ENCODE results near the gene ZMIZ1.

ZMIZ1 gene

DNA sequence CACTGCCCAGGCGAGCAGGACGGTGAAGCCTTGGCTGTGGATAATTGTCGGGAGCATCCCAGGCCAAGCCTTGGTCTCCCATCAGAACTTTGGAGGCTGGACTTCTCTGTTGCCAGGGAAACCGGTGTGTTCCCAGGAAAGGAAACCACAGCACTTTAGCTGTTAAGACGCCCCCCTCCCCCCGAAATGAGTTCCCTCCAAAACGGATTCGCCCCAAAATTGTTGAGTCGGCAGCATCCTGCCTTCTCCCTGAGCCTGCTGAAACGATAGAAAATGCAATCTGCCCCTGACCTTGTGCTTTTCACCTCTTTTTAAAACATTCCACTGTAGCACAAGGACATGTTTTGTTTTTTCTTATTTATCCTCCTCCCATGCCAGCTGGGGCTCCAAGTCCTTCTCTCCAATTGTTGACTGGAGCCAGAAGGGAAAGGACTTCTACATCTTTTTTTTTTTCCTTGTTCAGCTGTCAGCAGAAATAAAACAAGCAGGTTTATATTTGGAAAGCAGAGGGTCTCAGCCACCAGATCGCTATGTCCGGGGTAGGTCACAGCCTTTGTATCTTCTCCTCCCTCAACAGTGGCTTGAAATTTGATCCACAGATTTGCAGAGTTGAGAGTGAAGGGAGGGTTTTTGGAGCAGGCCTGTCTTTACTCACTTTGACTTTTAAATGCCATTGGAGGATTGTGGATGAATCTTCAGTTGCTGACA, 116.5 kb downstream of the ZMIZ1 start:
- no peak overlapping the region for H3K4me2 ChIP-seq (ENCODE audit: low read depth, low read length, poor library complexity, severe bottlenecking)
- peaks cover 74% of the 10 kb centered on the region; the same call in 1 of the 2 replicates for H3K36me3 ChIP-seq (ENCODE audit: insufficient read depth, low read length)
- H3K27me3 ChIP-seq (ENCODE audit: insufficient read depth, low read length, poor library complexity, severe bottlenecking) = no peaks in the 10 kb centered on the region
- peaks cover 82% of the 10 kb centered on the region; the same call in 1 of the 2 replicates for H3K79me2 ChIP-seq (ENCODE audit: insufficient read depth, low read length)
- H4K20me1 ChIP-seq (ENCODE audit: insufficient read depth, low read length, poor library complexity, severe bottlenecking) = peaks cover 11% of the 10 kb centered on the region
- H2AFZ ChIP-seq (ENCODE audit: low read length) = no peak overlapping the region
- peaks cover 22% of the 10 kb centered on the region for H3K4me1 ChIP-seq (ENCODE audit: insufficient read depth, low read length, poor library complexity, severe bottlenecking)
- H3K9me3 ChIP-seq (ENCODE audit: insufficient read depth, low read depth, low read length) = no peaks in the 10 kb centered on the region
- TF ChIP-seq, protein P1, sequence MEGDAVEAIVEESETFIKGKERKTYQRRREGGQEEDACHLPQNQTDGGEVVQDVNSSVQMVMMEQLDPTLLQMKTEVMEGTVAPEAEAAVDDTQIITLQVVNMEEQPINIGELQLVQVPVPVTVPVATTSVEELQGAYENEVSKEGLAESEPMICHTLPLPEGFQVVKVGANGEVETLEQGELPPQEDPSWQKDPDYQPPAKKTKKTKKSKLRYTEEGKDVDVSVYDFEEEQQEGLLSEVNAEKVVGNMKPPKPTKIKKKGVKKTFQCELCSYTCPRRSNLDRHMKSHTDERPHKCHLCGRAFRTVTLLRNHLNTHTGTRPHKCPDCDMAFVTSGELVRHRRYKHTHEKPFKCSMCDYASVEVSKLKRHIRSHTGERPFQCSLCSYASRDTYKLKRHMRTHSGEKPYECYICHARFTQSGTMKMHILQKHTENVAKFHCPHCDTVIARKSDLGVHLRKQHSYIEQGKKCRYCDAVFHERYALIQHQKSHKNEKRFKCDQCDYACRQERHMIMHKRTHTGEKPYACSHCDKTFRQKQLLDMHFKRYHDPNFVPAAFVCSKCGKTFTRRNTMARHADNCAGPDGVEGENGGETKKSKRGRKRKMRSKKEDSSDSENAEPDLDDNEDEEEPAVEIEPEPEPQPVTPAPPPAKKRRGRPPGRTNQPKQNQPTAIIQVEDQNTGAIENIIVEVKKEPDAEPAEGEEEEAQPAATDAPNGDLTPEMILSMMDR (conservative IDR thresholded peaks at IDR 0.05; ENCODE audit: low read length) = no peak
- TF ChIP-seq EZH2phosphoT487 (IDR thresholded peaks at IDR 0.05; ENCODE audit: borderline replicate concordance) = no peak
- H3K9me2 ChIP-seq (replicated peaks; ENCODE audit: low read depth, low read length) = no peaks in the 10 kb centered on the region
- no peaks in the 10 kb centered on the region for H3F3A ChIP-seq (ENCODE audit: low read depth)
- H3K9ac ChIP-seq (ENCODE audit: low read depth, low read length, poor library complexity, severe bottlenecking) = peak overlapping the region; percentile 8
- H3K4me3 ChIP-seq (ENCODE audit: low read length, poor library complexity, severe bottlenecking) = no peak overlapping the region

DNA sequence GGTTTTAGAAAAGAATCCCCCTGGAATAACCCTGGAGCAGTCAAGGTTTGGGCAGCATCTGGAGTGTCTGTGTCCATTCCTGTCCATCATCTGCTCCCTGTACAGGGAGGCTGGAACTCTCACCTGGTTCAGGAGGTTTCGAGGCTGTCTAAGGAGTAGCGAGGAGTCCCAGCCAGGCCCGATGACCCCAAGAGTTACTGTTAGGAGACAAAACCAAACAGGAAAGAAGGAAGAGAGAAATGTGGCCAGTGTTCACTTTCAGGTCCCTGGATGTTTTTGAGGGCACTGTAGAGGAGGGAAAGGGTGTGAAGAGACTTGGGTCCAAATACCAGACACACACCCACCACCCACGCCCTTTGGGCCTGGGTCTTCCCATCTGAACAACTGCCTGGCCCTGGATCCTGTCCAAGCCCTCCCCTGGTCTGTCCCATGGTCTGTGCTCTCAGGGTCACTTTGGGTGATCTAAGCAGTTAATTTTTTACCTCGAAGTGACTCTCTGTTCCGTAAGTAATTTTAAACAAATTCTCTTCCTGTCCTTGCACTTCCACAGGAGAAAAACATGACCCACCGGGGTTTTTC, 117.1 kb downstream of the ZMIZ1 start:
- H3K9ac ChIP-seq (ENCODE audit: low read depth, low read length, poor library complexity, severe bottlenecking) = peak overlapping the region; percentile 8
- peaks cover 77% of the 10 kb centered on the region; the same call in 1 of the 2 replicates for H3K79me2 ChIP-seq (ENCODE audit: insufficient read depth, low read length)
- H3K9me2 ChIP-seq (replicated peaks; ENCODE audit: low read depth, low read length) = no peaks in the 10 kb centered on the region
- no peak overlapping the region for H3K4me3 ChIP-seq (ENCODE audit: low read length, poor library complexity, severe bottlenecking)
- no peaks in the 10 kb centered on the region for H3K9me3 ChIP-seq (ENCODE audit: insufficient read depth, low read depth, low read length)
- H3F3A ChIP-seq (ENCODE audit: low read depth) = no peaks in the 10 kb centered on the region
- H4K20me1 ChIP-seq (ENCODE audit: insufficient read depth, low read length, poor library complexity, severe bottlenecking) = peaks cover 11% of the 10 kb centered on the region
- H3K4me2 ChIP-seq (ENCODE audit: low read depth, low read length, poor library complexity, severe bottlenecking) = no peak overlapping the region
- peaks cover 16% of the 10 kb centered on the region for H3K4me1 ChIP-seq (ENCODE audit: insufficient read depth, low read length, poor library complexity, severe bottlenecking)
- TF ChIP-seq, protein P1 (conservative IDR thresholded peaks at IDR 0.05; ENCODE audit: low read length) = no peak
- no peak for TF ChIP-seq EZH2phosphoT487 (IDR thresholded peaks at IDR 0.05; ENCODE audit: borderline replicate concordance)
- H3K27me3 ChIP-seq (ENCODE audit: insufficient read depth, low read length, poor library complexity, severe bottlenecking) = no peaks in the 10 kb centered on the region
- peaks cover 68% of the 10 kb centered on the region; the same call in 1 of the 2 replicates for H3K36me3 ChIP-seq (ENCODE audit: insufficient read depth, low read length)
- H2AFZ ChIP-seq (ENCODE audit: low read length) = no peak overlapping the region

DNA sequence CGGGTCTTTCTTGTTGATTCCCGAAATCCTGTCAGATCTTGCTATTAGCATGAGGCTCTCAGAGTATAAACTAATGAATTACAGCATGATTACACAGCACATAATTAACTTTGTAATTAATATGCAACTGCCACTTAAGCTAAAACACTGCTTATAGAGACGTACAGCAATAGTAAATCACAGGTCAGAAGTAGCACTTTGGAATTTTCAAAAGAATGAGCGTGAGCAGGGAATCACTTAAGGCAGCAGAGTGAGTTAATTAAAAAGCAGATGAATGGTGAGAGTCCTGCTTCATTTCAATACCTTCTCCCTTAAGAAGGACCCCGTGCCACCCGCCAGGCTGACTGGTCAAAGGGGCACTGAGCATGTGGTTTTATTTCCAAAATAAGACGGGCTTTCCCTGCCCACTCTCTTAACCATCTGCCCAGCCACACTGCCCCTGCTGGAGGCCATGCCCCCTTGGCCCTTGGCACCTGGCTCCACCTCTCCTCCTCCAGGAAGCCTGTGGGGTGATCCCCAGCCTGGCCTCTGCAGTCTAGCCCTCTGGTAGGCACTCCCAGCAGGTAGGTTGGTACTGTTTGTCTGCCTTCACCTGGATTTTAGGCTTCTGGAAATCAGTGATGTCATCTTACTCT, 117.8 kb downstream of the ZMIZ1 start:
- Histone ChIP-seq H3K4me1 (ENCODE audit: insufficient read depth, low read length, poor library complexity, severe bottlenecking) (peaks cover 20% of the 10 kb centered on the region), H3K36me3 (ENCODE audit: insufficient read depth, low read length) (peaks cover 61% of the 10 kb centered on the region; the same call in 1 of the 2 replicates), H3F3A (ENCODE audit: low read depth) (no peaks in the 10 kb centered on the region), H3K79me2 (ENCODE audit: insufficient read depth, low read length) (peaks cover 74% of the 10 kb centered on the region; the same call in 1 of the 2 replicates), H3K9me3 (ENCODE audit: insufficient read depth, low read depth, low read length) (no peaks in the 10 kb centered on the region), H3K4me2 (ENCODE audit: low read depth, low read length, poor library complexity, severe bottlenecking) (no peak overlapping the region), H3K27me3 (ENCODE audit: insufficient read depth, low read length, poor library complexity, severe bottlenecking) (no peaks in the 10 kb centered on the region), H4K20me1 (ENCODE audit: insufficient read depth, low read length, poor library complexity, severe bottlenecking) (peaks cover 12% of the 10 kb centered on the region), H3K9me2 (replicated peaks; ENCODE audit: low read depth, low read length) (no peaks in the 10 kb centered on the region), H2AFZ (ENCODE audit: low read length) (no peak overlapping the region), H3K9ac (ENCODE audit: low read depth, low read length, poor library complexity, severe bottlenecking) (no peak overlapping the region), H3K4me3 (ENCODE audit: low read length, poor library complexity, severe bottlenecking) (no peak overlapping the region)
- TF ChIP-seq, protein P1 (conservative IDR thresholded peaks at IDR 0.05; ENCODE audit: low read length) = no peak
- no peak for TF ChIP-seq EZH2phosphoT487 (IDR thresholded peaks at IDR 0.05; ENCODE audit: borderline replicate concordance)

Data from Loucy (cell line).